Upper lobe of left lung (tissue), 4 donors: ENCODE data around the gene BECN2.

Source experiments
- CTCF ChIP-seq, 6 experiments: fragments of 450-650 bp in 4 of 6; fragments of 200-600 bp in 2 of 6; sonication (generic) in 2 of 6; IDR thresholded peaks; one replicate each; pipeline ENCODE4 v1.5.1; 2016 to 2019; ENCODE audit warnings: antibody characterized with exemption in 6 of 6
- POLR2A ChIP-seq, 4 donors: fragments of 450-650 bp; IDR thresholded peaks; one replicate each; pipeline ENCODE4 v1.5.1; 2016 to 2017; ENCODE audit warnings: antibody characterized with exemption in 4 of 4, mild to moderate bottlenecking in 2 of 4
- POLR2AphosphoS5 ChIP-seq, 2 donors: sonication (generic); formaldehyde crosslinking; IDR thresholded peaks; one replicate each; pipeline ENCODE4 v1.5.1; 2017; ENCODE audit warnings: antibody characterized with exemption in 2 of 2

DNA sequence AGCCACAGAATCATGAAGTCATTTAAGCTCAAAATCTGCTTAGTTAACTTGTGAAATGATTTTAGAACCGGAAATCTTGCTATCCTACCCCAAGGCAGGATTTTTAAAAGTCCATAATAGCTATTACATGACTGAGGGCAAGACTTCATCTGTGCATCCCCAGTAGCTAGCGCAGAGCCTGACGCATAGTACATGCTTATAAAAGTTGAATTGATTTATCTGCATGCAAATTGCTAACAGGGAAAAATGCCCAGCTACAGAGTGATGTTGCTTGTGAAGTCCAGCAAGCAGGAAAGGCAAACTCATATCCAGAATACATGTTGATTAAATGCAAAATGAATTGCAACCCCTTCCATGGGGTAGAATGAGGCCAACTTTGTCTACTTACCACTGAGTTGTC is 49.4 kb downstream of the BECN2 start:
- TF ChIP-seq CTCF (IDR thresholded peaks at IDR 0.05), result no peak
- no peak for TF ChIP-seq POLR2A (IDR thresholded peaks at IDR 0.05)
- no peak for TF ChIP-seq POLR2AphosphoS5 (IDR thresholded peaks at IDR 0.05)
